ENCODE measurements around the gene CORO7.

Gene CORO7

GRCh38 chr16:4332623-4333307, 83.6 kb downstream of the CORO7 start:
- no peak for DNase-seq

DNA sequence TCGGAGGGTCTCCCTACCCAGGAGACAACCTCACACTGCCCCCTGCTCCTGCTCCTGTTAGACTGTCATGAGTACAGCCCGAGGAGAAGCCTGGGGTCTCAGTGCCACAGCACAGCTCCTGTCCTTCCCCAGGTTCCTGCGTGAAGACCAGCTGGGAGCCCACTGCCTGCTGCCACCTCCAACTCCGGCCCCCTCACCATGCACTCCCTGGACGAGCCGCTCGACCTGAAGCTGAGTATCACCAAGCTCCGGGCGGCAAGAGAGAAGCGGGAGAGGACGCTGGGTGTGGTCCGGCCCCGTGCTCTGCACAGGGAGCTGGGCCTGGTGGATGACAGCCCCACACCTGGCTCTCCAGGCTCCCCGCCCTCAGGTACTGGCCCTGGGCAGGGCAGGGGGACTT, 84.3 kb downstream of the CORO7 start:
- no peak for DNase-seq

DNA sequence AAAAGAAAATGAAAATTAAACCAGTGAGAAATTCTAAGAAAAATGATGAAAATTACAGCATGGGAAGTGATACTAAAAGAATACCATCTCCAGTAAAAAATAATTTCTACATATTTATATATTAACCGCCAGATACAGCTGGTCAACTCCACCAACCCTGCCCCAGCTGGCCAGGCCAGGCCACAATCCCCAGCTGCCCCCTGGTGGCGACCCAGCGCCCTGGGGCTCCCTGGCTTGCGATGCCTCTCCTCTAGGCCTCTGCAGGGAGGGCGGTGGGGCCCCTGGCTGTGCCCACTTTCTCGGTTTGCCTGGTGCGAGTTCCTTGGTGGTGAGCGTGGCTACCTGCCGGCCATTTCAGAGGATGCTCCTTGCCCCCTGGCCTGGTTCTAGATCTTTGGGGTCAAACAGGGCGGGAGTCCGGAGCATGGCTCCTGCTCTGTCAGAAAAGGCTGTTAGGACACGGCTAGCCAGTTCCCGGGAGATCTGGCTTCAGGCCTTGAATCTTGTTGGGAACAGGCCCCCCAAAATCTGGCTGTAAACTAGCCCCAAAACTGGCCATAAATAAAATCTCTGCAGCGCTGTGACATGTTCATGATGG, 86.0 kb downstream of the CORO7 start:
- no peak for DNase-seq

GRCh38 chr16:4328782-4329775, 87.3 kb downstream of the CORO7 start:
- no peak for DNase-seq

DNA sequence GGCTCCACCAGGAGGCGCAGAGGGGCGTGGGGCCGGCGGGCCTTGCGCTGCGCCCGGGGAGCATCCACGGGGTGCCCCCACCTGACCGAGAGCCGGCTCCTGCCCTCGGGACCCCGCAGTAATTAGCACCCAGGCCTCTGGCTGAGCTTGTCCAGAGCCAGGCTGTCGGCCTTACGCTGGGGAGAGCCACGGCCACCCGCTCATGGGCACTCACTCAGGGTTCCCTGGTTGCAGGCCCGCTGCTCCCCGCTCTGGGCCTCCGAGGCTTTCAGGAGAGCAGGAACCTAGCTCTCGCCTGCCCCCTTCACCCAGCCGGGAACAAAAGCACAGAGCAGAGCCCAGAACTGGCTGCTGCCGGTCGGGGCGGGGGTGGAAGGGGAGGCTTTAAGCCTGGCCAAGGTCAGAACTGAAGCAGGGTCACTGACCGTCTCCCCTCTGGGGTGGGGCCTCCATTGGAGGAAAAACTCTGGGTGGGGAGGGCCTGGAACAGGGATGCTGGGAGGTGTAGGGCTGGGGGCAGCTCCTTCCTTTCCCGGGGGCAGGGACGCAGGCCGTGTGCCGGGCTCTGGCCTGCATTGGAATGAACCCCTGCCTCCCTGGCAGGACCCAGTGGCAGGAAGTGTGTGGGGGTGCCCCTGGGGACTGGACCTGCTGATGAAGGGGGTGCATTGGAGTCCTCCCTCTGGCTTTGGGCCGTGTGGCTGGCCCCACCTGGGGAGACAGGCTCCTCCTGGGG, 88.2 kb downstream of the CORO7 start:
- DNase-seq: peak; percentile 53

DNA sequence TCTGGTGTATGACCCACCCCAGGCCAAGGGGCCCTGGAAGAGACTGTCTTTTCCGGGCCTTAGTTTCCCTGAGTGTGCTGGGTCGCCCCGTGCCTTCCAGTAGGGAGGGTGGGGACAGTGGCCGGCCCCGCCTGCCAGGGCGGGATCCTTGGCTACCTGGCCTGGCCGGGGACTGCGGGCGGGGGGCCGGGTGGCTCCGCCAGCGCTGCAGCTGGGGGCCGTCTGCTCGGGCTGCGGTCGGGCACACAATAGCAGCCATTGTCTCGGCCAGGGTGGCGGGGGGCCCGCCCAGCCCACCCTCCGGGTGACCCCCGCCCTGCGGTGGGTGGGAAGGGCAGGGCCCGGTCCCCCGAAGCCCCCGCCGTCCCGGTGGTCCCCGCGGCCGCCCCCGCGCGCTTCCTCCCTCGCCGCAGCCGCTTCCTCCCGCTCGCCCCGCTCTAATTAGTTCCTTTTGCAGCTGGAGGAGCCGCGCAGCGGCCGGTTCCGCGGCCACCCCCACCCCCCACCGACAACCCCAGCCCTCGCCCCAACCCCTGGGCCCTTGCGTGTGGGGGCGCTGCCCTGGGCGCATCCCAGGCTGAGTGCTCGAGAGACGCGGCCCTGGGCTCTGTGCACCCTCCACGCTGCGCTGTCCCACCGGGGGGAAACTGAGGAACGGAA, 88.9 kb downstream of the CORO7 start:
- no peak for DNase-seq

- no peak for DNase-seq
These were observed 91.1 kb downstream of the CORO7 start for GRCh38 chr16:4325253-4325758.

GRCh38 chr16:4324492-4325252, 91.7 kb downstream of the CORO7 start:
- DNase-seq: no peak

GRCh38 chr16:4323845-4324488, 92.4 kb downstream of the CORO7 start:
- no peak for DNase-seq

DNA sequence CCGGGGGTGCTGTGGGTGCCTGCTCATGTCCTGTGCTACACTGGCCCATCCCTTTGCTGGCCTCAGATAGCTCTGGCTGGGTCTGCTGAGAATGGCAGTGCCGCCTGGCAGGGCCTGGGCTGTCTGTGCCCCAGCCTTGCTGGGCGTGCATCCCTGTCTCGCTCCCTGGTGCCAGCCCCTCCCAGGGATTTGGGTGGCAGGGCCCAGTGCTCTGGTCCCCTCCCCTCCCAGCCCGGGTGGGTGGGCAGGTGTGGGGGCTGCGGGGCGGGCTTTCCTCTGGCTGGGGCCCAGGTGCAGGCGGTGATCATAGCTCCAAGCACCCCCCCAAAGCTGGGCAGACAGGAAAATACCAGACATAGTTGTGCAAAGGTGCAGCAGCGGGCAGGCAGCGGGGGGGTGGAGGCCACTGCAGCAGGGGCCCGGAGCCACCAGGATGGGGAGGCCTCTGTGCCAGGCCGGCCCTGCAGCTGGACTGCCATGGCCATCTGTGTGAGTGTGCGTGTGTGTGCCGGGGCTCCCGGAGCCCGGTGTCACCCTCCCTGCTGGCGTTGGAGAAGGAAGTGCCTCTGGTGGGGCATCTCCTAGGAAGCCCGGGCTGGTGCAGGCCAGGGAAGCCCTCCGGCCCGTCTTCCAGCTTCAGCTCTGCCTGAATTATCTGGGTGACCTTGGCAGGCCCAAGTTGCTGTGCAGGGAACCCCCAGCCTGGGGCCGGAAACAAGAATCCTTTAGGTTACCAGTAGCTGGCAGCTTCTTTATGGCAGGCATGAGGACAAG, 93.1 kb downstream of the CORO7 start:
- DNase-seq: no peak

DNA sequence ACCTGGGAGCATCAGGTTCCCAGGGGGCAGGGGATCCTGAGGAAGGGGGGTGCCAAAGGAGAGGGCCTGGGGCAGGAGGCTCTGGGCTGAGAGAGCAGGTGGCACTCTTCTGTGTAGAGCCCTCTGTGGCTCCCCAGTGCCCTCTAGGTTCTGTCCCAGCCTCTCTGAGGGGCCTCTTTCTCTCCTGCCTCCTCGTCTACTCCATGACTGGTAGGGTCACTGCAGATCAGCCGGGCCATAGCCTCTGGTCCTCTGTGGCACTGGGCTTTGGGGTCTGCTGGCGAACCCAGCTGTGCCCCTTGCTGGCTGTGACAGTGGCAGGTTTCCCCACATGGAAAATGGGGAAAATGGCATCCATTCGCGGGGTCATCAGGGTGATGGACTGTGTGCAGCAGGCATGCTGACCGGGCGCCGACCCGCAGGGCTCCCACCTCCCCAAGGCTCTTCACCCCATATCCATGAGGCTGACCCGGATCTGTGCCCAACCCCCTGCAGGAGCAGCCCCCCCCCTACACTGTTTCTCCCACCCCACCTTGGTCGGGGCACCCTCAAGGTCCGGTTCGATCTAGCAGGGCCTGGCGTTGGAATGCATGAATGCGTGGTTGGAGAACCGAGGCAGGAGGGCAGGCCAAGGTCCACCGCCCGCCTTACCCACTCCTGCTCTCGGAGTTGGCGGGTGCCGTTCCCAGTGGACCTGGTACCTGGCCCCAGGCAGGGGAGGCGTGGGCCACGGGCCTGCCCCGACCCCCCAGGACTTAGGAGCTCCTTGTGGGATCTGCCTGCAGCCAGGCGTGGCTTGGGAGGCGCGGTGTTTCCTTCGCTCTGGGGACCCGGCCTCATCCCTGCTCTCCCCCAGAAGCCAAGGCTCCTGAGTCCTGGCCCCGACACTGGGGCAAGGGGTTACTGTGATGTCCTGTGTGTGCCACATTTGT, 94.0 kb downstream of the CORO7 start:
- no peak for DNase-seq

GRCh38 chr16:4321286-4322120, 94.9 kb downstream of the CORO7 start:
- DNase-seq: no peak

DNA sequence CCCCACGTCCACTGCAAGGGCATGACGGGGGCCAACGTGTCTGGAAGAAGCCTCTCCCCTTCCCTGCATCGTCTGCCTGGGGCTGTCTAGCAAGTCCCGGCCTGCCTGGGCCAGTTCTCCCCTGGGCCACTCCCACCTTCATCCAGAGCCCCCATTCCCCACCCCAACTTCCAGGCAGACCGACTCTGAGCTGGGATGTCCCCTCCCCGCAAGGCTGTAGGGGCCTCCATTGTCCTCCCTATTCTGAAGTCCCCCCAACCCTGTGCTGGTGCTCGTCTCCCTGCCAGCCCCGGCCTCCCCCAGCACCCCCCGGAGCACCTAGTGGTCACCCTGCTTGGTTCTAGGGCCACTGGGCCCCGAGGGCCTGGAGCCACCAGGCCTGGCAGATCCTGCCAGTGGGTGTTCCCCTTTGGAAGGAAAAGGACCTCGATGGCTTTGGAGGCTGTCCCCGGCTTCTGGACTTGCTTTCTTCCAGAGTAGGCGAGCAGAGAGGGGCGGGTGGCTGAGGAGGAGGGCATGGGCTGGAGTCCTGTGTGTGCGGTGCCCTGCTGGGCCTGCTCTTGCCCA, 95.7 kb downstream of the CORO7 start:
- DNase-seq: no peak

GRCh38 chr16:4319454-4320421, 96.7 kb downstream of the CORO7 start:
- DNase-seq: no peak

DNA sequence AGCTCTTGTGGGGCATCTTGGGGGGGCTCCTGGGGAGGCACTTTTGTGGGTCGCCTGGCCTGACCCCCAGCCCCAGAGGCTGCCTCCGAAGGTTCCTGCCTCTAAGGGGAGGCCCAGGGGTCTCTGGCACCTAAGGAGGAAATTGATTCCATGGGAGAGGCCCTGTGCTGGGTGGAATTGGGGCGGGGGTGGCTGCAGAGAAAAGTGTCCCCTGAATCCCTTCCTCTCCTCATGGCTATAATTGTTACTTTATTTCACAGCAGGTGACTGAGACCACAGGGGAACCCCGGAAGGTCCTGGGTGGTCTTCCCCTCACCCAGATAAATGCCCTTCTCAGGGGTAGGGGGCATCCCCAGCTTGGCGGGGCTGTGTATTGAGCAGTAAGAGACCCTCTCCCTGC, 97.4 kb downstream of the CORO7 start:
- DNase-seq: no peak

DNA sequence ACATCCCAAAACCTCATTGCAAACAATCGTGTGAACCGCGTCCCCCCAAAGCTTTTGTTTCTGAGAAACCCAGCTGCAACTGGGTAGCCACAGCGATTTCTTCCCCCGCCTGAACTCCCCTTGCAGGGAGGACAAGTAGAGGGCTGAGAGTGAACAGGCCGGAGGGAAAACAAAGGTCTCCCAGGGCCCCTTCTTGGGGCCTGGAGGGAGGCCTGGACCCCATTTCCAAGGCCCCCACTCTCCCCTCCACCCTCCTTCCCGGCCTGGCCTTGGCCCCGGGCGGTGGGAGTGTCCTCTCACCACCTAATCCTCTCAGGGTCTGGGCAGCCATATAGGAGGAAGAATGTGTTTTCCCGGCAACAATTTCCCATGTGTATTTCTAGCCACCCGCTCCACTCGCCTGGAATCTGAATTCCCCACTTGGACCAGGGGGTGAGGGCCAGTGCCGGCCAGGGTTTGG, 97.9 kb downstream of the CORO7 start:
- DNase-seq: no peak

Measured in NCI-H2029 (cell line).